Measurements from ENCODE around the gene ARID4A. TPM values are rescaled to one million over a fixed set of nuclear protein-coding genes. Genes with fewer than 3 reads are reported as not detected.

ARID4A gene
- total and polyA plus RNA-seq, 4 donors: 7.3 to 49.3 (median 15.2) TPM

- WGBS, 2 donors: 58 to 77% methylated on average over 3 of the region's 3 CpGs
- DNase-seq: no peak
- Histone ChIP-seq H3K4me1 (ENCODE audit: control insufficient read depth in 5 of 5, insufficient read depth in 5 of 5, low read length in 5 of 5) (peaks cover 0 to 9% (median 0%) of the 10 kb centered on the region in 5 donors), H3K27me3 (ENCODE audit: control insufficient read depth in 3 of 3, insufficient read depth in 3 of 3, low read length in 2 of 3) (no peaks in the 10 kb centered on the region), H3K36me3 (ENCODE audit: control insufficient read depth in 4 of 4, insufficient read depth in 4 of 4, low read length in 4 of 4) (peaks cover 15 to 53% (median 36%) of the 10 kb centered on the region in 4 donors), H3K27ac (ENCODE audit: low read depth in 1 of 2, low read length in 1 of 2) (no peak overlapping the region), H3K9me3 (ENCODE audit: control insufficient read depth in 4 of 4, insufficient read depth in 3 of 4, low read length in 3 of 4) (no peaks in the 10 kb centered on the region), H3K4me3 (no peak overlapping the region), H3K9ac (ENCODE audit: insufficient read depth in 1 of 2, low read length in 2 of 2) (no peak overlapping the region)
- no peak for TF ChIP-seq CTCF (IDR thresholded peaks at IDR 0.05; ENCODE audit: control extremely low read depth, extremely low read depth)
- ATAC-seq (ENCODE audit: insufficient read depth, low FRiP score): no peak
Observed at GRCh38 chr14:58287607-58288042, 10.7 kb upstream of the ARID4A start.

- no peaks in the 10 kb centered on the region for H3K27me3 ChIP-seq (ENCODE audit: control insufficient read depth in 3 of 3, insufficient read depth in 3 of 3, low read length in 2 of 3)
- no peak for DNase-seq
- H3K4me1 ChIP-seq (ENCODE audit: control insufficient read depth in 5 of 5, insufficient read depth in 5 of 5, low read length in 5 of 5): peaks cover 0 to 7% (median 0%) of the 10 kb centered on the region in 5 donors
- WGBS, 2 donors: 70 to 74% methylated on average over 3 of the region's 3 CpGs
- no peak overlapping the region for H3K27ac ChIP-seq (ENCODE audit: low read depth in 1 of 2, low read length in 1 of 2)
- H3K9ac ChIP-seq (ENCODE audit: insufficient read depth in 1 of 2, low read length in 2 of 2): no peak overlapping the region
- H3K4me3 ChIP-seq: no peak overlapping the region
- H3K9me3 ChIP-seq (ENCODE audit: control insufficient read depth in 4 of 4, insufficient read depth in 3 of 4, low read length in 3 of 4): no peaks in the 10 kb centered on the region
- no peak for ATAC-seq (ENCODE audit: insufficient read depth, low FRiP score)
- peaks cover 17 to 52% (median 35%) of the 10 kb centered on the region in 4 donors for H3K36me3 ChIP-seq (ENCODE audit: control insufficient read depth in 4 of 4, insufficient read depth in 4 of 4, low read length in 4 of 4)
- TF ChIP-seq CTCF (IDR thresholded peaks at IDR 0.05; ENCODE audit: control extremely low read depth, extremely low read depth): no peak
Observed at GRCh38 chr14:58288106-58288792, 10.1 kb upstream of the ARID4A start.

- no peak for TF ChIP-seq CTCF (IDR thresholded peaks at IDR 0.05; ENCODE audit: control extremely low read depth, extremely low read depth)
- peaks cover 22 to 43% (median 34%) of the 10 kb centered on the region in 4 donors for H3K36me3 ChIP-seq (ENCODE audit: control insufficient read depth in 4 of 4, insufficient read depth in 4 of 4, low read length in 4 of 4)
- DNase-seq: no peak
- no peak for ATAC-seq (ENCODE audit: insufficient read depth, low FRiP score)
- H3K4me1 ChIP-seq (ENCODE audit: control insufficient read depth in 5 of 5, insufficient read depth in 5 of 5, low read length in 5 of 5): peaks cover 3 to 17% (median 6%) of the 10 kb centered on the region in 5 donors
- H3K27me3 ChIP-seq (ENCODE audit: control insufficient read depth in 3 of 3, insufficient read depth in 3 of 3, low read length in 2 of 3): no peaks in the 10 kb centered on the region
- H3K9me3 ChIP-seq (ENCODE audit: control insufficient read depth in 4 of 4, insufficient read depth in 3 of 4, low read length in 3 of 4): no peaks in the 10 kb centered on the region
- H3K4me3 ChIP-seq: no peak overlapping the region
- 58 to 68% methylated on average over 5 of the region's 5 CpGs for WGBS, 2 donors
- H3K9ac ChIP-seq (ENCODE audit: insufficient read depth in 1 of 2, low read length in 2 of 2): no peak overlapping the region
- H3K27ac ChIP-seq (ENCODE audit: low read depth in 1 of 2, low read length in 1 of 2): no peak overlapping the region
Observed at GRCh38 chr14:58291646-58292045, 6.7 kb upstream of the ARID4A start.

Data from lung (tissue), 12 donors.